Liver (tissue), 3 donors: ENCODE measurements around the gene AIG1.

ENCODE experiments used
- EGR1 ChIP-seq, 2 donors: IDR thresholded peaks; 2 replicates each; pipeline ENCODE4 v1.6.1; 2016 to 2018; ENCODE audit warnings: antibody characterized with exemption in 2 of 2, low read depth in 2 of 2
- NR2F2 ChIP-seq: IDR thresholded peaks from 2 replicates; pipeline ENCODE4 v1.6.1; 2016; ENCODE audit warnings: antibody characterized with exemption
- YY1 ChIP-seq: IDR thresholded peaks from 2 replicates; pipeline ENCODE4 v1.6.1; 2016; ENCODE audit warnings: antibody characterized with exemption, mild to moderate bottlenecking
- TF ChIP-seq, protein P1 (sequence below): fragments of 150-350 bp; IDR thresholded peaks from 2 replicates; pipeline ENCODE4 v1.5.1; 2017; ENCODE audit warnings: improper control_type of control experiment, low read depth, low read length; ENCODE audit not compliant: missing input control
- TF ChIP-seq, protein P2 (sequence below): IDR thresholded peaks from 2 replicates; pipeline ENCODE4 v1.6.1; 2016; ENCODE audit warnings: antibody characterized with exemption
- donor health status: healthy.
- donor health status: healthy.

DNA sequence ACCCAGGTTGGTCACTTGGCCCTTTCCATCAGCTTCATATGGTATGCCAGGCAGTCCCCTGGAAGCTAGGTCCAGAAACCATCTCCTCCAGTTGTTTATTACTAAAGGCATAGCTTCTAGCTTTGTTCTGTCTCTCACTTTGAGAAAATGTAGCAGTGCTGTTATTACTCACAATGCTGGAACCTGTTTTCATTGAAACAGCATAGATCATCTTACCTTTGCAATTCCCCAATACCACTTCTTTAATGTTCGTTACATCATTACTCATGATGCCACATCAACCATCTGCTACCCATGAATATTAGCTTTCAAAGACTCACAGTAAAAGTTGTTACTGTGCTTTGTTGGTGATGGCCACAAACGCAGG is 301.5 kb downstream of the AIG1 start:
- TF ChIP-seq, protein P1, sequence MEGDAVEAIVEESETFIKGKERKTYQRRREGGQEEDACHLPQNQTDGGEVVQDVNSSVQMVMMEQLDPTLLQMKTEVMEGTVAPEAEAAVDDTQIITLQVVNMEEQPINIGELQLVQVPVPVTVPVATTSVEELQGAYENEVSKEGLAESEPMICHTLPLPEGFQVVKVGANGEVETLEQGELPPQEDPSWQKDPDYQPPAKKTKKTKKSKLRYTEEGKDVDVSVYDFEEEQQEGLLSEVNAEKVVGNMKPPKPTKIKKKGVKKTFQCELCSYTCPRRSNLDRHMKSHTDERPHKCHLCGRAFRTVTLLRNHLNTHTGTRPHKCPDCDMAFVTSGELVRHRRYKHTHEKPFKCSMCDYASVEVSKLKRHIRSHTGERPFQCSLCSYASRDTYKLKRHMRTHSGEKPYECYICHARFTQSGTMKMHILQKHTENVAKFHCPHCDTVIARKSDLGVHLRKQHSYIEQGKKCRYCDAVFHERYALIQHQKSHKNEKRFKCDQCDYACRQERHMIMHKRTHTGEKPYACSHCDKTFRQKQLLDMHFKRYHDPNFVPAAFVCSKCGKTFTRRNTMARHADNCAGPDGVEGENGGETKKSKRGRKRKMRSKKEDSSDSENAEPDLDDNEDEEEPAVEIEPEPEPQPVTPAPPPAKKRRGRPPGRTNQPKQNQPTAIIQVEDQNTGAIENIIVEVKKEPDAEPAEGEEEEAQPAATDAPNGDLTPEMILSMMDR = no peak
- TF ChIP-seq EGR1 (IDR thresholded peaks at IDR 0.05; ENCODE audit: low read depth in 2 of 2) (no peak), NR2F2 (no peak), YY1 (no peak)
- TF ChIP-seq, protein P2, sequence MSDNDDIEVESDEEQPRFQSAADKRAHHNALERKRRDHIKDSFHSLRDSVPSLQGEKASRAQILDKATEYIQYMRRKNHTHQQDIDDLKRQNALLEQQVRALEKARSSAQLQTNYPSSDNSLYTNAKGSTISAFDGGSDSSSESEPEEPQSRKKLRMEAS = no peak
